Stimulated activated CD8-positive, alpha-beta memory T cell treated with anti-CD3 and anti-CD28 coated beads, Interleukin-2, amount 100 ng/mL, for 48 hours (primary cell): ENCODE results near the gene TCP11L2.
"Not testable (repeated sequence)": the region's sequence is repeated elsewhere in the genome, so short reads cannot be mapped to it uniquely, and the experiment has no call there.

ENCODE experiments used
- DNase-seq, 2 donors: peaks; one replicate each; pipeline ENCODE4 v3.0.0-alpha.2; 2020; ENCODE audit warnings: low read depth in 2 of 2

Gene TCP11L2

DNA sequence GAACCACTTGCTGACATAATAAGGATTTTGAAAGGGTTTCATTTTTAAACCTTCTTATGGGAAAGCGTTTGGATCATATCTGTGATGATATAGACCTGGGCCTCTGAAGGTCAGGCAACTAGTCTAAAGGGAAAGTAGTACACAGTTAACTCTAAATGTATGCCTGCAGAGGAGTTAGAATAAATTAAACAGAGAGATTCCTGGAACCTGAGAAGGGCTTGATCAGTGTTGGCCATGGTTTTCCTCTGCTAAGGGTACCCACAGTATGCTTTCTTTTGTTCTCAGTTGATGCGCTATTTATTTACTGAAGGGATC, 40.6 kb downstream of the TCP11L2 start:
- DNase-seq: no peak

DNA sequence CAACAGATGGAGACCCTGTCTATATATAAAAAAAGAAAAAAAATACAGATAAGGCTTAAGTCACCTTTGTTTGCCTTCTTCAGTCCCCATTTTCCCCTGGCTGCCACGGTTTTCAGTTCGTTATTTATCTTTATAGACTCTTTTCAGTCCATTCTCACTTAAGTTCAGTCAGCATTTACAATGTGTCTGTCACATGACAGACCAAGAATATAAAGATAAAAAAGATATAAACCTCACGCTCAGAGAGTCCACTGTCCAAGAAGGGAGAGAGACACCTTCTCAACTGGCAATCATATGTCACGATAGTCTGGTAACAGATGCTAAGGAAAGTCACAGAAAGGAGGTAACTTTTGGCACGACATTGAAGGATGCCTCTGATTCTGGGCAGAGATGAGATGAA, 41.6 kb downstream of the TCP11L2 start:
- DNase-seq: no peak

DNA sequence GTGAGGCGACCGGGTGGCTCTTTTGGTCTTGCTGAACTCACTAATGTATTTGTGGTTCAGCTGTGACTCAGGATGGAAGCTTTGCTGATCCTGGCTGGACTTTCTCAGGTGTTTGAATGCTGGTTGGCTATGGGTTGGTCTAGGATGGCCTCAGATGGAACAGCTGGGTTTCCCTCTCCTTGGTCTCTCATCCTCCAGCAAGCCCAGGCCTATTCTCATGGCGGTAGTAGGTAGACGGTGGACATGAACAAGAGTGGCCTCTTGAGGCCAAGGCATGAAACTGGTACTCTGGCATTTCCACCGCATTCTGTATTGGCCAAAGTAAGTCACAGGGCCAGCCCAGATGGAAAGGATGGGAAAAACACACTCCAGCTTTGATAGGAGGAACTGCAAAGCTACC, 43.2 kb downstream of the TCP11L2 start:
- no peak for DNase-seq

DNA sequence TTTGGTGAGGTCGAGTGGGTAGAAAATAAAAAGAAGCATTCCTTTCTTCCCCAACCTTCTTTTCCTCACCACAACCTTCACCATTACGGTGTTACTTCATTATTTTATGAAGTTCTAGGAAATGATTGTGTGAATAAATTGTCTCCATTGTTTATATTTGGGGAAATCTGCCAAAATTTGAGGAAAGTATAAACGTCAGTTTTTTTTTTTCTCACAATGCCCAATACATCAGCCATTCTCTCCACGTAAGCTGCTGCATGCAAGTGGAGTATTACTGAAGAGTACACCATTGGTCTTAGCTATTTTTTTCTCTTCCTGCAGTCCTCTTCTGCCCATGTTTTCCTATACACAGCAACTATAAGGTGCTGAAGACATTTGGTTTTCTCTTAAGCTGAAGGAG, 45.9 kb downstream of the TCP11L2 start:
- no peak for DNase-seq

DNA sequence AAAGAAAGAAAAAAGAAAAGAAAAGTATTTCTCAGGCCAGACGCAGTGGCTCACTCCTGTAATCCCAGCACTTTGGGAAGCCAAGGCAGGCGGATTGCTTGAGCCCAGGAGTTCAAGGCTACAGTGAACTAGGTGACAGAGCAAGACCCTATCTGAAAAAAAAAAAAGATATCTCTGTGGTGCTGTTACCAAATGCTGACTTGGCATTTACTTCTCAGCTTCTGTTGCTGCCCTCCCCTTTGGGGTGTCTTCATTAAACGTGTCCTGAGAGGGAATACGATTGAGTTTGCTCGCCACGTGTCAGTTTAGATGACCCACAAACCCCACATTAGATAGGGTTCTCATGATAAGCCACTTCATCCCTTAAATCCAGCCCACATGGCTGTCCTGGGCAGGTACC, 50.6 kb downstream of the TCP11L2 start:
- no peak for DNase-seq

DNA sequence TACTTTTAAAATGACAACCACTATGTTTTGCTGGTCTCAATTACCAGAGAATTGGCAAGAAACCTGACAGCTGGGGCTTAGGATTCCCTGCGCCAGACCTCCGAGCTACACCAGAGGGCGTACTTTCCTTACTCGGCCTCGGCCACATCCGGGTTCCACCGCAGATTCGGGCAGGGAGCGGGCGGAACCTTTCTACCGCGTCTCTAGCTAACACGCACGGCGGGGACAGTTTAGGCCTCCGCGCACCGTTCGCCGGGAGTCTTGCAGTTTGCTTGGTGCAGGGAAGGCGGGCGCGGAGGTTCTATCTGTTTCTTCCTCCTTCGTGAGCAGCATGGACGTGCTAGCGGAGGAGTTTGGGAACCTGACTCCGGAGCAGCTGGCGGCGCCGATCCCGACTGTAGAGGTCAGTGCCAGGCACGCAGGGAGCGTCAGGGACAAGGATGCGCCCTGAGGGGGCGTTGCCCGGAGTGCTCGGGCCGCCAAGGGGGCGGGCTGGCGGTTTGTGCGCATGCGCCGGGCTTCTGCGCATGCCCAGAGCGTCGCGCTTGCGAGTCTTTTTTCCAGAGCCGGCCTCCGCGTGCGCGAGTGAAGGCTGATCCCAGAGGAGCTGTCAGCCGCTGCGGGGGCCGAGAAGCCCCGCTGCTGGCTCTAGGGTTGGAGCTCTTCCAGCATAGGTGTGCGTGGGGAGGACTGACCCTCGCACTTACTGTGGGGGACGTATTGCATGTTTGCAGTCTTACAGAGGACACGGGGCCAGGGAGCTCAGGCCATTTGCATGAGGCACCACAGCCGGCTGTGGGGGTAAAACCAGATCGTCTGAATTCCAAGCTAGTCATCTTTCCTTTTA, 55.2 kb downstream of the TCP11L2 start, which contains the start of gene POLR3B:
Gene POLR3B, plus strand, starts transcription at position 200 of the 847 bp plus-strand sequence. Its CDS starts 132 bp downstream, at position 332.
- peak; percentile 89 to 92 for DNase-seq

DNA sequence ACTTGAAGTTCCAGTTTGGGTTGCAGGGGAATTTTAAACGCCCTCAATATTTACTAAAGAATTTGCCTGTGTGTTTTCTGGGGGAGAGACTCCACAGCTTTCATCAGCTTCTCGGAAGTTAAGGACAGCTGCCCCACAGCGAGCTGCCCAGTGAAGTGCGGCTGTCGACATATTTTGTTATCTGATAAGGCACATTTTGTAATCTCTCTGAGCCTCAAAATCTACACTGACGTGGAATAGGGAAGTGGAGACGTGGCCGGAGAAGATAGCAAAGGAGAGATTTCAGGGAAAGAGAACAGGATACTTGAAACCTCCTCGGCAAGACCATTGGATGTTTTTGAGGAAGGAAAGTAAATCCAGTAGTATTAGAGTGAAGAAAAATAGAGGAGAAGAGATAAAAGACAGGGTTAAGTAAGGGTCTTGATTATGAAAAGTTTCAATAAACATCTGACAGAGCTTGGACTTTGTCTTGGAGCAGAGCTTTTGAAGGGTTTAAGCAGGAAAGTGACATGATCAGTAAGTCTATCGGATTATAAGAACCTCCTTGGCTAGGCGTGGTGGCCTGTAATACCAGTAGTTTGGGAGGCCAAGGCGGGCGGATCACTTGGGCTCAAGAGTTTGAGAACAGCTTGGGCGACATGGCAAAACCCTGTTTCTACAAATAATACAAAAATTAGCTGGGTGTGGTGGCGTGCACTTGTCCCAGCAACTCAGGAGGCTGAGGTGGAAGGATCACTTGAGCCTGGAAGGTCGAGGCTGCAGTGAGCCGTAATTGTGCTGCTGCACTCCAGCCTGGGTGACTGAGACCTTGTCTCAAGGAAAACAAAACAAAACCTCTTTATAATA, 56.1 kb downstream of the TCP11L2 start:
- no peak for DNase-seq

DNA sequence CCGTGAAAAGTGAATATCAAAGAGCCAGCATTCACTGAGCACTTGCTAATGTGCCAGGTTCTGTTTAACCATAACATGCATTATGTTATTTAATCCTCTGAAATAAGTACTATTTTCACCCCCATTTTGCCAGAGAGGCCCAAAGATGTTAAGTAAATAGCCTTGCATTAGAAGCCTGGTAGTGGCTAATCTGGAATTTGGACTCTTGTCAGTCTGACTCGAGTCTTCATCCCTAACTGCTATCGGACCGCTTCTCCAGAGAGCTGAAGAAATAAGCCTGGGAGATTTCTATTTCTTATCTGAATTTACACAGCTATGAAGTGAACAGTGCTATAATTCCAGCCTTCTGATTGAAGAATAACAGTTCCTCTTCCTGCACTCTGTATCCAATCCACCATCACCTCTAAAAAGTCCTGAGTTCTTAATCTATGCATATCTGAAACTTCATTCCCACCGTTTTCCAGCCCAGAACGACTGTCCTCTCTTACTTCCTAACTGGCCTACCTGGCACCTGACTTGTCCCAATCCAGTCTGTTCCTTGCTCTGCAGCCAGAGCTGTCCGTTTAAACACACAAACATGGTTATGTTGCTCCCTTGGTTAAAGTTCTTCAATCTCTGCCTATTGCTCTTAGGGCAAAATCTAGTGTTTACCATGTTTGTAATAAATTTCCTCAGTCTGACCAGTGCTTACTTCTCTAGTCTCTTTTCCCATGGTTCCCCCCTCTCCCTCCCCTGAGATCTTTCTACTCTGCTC, 57.3 kb downstream of the TCP11L2 start:
- DNase-seq: no peak

DNA sequence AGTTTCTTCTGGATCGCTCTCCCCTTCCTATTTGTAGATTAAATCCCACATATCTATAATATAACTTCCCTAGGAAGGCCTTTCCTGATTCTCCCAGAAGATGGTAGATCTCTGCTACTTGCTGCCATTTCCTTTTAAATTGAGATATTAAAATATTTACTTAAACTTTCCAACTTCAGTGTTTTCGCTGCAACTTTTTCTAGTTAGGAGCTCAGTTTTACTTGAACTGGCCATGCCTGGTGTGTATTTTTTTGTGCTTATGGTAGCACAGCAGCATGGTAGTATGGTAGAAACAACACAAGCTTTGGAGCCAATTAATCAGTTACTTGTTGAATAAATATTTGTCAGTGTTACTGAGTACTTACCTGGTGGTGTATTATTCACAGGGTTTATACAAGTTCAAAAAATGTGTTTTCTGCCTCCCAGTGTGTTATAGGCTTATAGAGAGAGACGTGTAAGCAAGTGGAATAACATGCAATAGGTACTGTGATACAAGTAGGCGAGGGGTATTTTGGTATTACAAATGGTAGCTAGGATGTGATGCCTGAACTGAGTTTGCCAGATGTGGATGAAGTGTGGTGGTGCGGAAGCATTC, 58.0 kb downstream of the TCP11L2 start:
- no peak for DNase-seq

DNA sequence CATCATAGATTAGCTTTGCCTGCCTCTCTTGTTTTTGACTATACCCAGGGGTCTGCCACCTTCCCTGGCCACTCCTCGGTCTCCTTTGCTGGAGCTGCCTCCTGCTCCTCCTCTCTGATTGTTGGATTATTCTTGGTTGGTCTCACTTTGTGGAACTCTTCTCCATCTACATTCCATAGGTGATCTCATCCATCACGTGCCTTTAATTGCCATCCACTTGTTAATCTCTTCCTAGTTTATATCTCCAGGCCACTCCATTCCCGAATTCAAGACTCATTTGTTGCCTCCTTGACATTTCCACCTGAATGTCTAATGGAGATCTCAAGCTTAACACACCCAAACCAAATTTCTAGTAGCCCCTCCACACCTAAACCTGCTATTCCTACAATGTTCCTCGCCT, 60.4 kb downstream of the TCP11L2 start:
- no peak for DNase-seq

DNA sequence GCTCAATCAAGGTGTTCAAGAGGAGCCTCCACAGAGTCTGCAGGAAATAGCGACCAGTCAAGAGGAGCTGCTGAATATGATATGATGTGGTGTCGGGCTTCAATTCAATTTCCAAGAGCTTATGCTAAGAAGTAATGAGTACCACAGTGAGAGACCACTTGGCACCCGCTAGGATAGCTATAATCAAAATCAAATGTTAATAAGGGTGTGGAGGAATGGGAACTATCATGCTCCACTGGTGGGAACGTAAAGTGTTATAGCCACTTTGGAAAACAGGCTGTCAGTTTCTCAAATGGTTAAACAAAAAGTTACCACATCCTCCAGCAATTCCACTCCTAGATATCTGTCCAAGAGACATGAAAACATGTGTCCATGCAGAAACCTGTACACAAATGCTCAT, 61.7 kb downstream of the TCP11L2 start:
- no peak for DNase-seq

DNA sequence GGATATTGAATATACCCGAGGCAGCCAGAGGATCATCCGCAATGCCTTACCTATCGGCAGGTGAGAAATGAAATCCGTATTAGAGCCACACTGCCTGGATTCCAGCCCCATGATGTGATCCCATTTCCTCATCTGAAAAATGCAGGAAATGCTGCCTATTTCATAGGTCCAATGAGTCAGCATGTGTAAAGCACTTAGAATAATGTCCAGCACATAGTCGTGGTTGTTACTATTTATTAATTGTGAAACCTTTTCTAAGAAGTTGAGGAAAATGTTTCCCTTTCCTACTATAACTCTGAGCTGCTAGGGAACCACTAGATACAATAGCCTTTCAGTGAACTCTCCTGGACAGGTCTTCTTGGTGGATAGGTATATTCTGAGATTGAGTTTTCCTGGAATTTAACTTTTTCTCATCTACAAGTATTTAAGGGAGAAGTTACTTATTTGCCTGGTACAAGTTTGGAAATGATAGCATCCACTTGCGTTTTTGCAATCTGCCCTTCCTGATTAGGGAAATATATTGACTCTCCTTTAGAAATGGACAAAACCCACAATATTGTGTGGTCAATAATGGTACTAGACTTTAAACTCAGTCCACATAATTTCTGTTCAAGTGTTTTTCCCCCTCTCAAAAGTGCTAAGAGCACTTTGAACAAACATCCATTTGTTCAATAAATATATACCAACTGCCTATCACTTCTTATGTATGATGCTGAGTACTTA, 67.3 kb downstream of the TCP11L2 start:
- DNase-seq: no peak

DNA sequence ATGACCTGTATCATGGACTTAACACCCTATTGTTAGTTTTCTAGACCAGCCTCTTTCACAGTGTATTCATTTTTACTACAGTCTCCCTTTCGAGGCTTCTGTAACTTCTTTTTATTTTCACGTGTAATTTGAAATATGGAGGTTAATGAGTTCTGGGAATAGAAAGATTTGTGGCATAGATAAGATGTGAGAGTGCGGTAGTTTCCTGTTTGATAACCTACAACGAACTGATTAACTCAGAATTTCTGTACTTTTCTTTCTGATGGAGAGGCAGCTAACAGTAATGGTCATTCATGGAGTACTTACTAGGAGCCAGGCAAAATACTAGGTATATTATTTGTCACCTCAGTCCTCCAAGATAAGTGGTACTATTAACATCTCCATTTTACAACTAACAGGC, 76.3 kb downstream of the TCP11L2 start:
- DNase-seq: no peak

DNA sequence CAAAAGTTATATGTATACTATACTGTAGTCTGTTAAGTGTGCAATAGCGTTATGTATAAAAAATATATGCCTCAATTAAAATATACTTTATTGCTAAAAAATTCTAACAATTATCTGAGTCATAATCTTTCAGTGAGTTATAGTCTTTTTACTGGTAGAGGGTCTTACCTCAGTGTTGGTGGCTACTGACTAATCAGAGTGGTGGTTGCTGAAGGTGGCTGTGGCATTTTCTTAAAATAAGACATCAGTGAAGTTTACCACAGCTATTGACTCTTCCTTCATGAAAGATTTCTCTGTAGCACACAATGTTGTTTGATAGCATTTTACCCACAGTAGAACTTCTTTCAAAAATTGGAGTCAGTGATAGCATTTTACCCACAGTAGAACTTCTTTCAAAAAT, 78.4 kb downstream of the TCP11L2 start:
- DNase-seq: no peak

DNA sequence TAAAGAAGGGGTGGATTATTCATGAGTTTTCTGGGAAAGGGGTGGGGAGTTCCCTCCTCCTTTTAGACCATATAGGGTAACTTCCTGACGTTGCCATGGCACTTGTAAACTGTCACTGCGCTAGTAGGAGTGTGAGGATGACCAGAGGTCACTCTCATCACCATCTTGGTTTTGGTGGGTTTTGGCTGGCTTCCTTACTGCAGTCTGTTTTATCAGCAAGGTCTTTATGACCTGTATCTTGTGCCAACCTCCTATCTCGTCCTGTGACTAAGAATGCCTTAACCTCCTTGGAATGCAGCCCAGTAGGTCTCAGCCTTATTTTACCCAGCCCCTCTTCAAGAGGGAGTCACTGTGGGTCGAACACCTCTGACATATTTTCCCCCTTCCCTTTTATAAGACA, 79.3 kb downstream of the TCP11L2 start:
- DNase-seq: not testable (repeated sequence)

DNA sequence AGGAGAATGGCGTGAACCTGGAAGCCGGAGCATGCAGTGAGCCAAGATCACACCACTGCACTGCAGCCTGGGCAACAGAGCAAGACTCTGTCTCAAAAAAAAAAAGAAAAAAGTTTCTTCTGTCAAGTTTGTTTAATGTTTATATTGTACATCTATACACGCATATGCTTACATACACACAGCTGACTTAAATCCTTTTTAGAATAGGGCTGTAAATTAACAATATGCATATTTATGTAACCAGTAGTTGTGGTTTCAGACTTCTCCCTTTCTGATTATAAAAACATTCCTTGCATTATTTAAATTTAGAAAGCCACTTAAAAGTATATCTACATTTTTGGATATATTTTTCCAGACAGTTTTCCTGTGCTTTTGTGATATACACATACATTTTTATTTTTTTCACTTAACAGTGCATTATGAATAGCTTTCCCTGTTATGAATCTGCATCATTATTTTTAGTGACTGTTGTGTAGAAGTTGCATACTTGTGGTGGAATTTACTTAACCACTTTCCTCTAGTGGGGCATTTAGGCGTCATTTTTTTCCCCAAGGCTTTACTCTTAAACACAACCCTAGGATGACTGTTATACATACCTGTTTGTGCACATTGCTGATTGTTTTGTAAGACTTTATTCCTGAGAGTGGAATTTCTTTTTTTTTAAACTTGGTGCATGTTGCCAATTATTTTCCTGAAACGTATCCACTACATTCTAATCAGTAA, 84.4 kb downstream of the TCP11L2 start:
- no peak for DNase-seq

DNA sequence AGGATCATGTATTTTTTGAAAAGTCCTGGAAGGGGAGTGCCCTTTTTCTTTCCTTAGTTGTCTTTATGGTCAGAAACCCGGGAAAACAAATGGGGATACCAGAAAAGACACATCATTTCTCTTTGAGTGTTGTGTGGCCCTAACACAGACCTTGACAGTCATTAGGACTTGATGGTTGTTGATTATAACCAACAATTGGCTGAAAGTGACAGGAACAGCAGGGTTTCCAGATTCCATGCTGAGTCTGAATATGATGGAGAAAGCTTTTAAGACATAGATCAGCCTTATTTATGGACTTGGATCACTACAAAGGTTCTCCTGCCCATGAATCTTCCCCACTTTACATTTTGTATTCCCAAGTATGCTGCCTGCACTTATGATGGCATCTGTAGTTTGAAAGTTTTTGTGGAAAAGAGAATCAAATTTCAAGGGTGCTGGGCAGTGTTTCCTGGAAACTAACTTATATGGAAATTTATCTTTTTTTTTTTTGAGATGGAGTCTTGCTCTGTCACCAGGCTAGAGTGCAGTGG, 85.4 kb downstream of the TCP11L2 start:
- no peak for DNase-seq

DNA sequence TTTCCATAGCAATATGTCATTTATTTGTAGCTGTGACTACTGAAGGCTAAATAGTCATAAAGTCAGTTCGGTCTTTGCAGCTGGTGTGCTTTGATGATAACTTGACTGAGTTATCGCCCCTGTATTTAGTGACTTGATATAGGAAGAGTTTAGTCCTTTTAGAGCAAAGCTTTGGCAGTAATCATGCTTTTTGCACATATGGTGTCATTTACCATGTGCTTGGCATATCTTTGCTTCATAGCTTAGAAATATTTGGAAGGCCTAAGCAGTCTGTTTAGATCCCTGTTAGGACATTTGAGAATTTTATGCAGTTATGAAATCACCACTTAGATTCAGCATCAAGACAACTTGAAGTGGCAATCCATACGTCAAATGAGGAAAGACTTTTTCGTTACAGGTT, 86.6 kb downstream of the TCP11L2 start:
- DNase-seq: no peak

DNA sequence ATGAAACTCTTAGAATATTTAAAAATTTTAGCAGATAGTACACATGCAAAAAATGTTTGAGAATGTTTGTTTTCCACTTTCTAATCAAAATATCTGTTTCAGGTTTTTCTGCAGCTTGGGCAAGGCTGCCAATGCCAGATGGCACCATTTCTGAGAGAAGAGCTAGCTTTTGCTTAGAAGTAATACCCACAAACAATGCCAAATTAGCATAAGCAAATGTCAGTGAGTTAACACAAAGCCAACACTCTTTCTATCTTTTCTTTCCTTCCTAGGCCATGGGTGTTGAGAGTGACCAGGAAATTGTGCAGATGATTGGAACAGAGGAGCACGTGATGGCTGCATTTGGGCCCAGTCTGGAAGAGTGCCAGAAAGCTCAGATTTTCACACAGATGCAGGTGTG, 90.2 kb downstream of the TCP11L2 start:
- no peak for DNase-seq
